Measurements from ENCODE around the gene TIAM2.

DNA sequence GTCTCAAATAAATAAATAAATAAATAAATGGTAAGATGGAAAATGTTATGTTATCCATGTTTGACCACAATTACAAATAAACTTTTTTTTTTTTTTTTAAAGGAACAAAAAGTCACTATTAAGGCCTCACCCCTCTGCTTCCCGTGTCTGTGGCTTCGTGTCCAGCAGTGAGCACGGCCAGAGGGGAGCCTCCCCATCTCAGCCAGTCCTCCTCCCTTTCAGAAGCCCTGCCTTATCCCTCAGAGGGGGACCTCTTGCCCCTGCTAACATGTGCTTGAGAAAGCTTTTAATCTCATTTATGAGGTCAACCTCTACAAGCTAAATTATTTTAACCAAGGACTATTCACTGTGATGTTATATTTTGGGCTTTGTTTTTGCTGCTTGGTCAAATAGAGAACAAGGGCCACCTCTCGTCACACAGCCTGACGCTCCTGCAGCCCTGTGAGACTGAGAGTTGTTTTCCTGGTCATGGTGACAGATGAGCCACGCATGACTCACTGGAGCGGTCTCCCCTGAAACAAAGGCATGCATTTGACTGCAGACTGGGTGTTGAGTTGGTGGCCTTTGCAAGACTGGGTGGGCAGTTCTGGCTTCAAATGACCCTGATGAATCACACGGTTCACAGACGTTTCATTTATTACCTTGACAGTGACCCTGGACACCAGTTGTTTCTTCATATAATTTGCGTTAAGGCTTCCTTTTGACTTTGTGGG, 131.8 kb downstream of the TIAM2 start:
- no peak for TF ChIP-seq SP1 (IDR thresholded peaks at IDR 0.05)
- no peak for TF ChIP-seq FOXK2 (IDR thresholded peaks at IDR 0.05)

Measured in HEK293T (cell line).